A673 (cell line): ENCODE results near the gene SPACA5. TPM values are rescaled to one million over a fixed set of nuclear protein-coding genes. Genes with fewer than 3 reads are reported as not detected.

Experiments used
- BruUV-seq: library from RNA; stranded (reverse); fragments of 400-500 nt; replicated peaks from 2 replicates; lab custom pipeline; 2021; lab: Mats Ljungman, UMichigan
- CTCF ChIA-PET: fragments of 300-600 bp; sonication (Branson Sonifier 250); formaldehyde crosslinking; loops from one replicate; lab custom pipeline; 2022; ENCODE audit warnings: antibody characterized with exemption; lab: Charles Lee
- POLR2A ChIA-PET: fragments of 300-600 bp; sonication (Branson Sonifier 250); formaldehyde crosslinking; loops from one replicate; lab custom pipeline; 2022; ENCODE audit warnings: antibody characterized with exemption; ENCODE audit not compliant: low non-redundant PET; lab: Charles Lee
- DNase-seq: peaks from one replicate; pipeline ENCODE4 v3.0.0-alpha.2; 2015; ENCODE audit warnings: low spot score
- H3K27ac ChIP-seq: fragments of 200-600 bp; sonication (generic); 2 replicates; pipeline ENCODE4 v1.5.1; 2016; ENCODE audit warnings: mixed run types, low read depth, mild to moderate bottlenecking, mixed read lengths, antibody characterized with exemption, low read length; ENCODE audit not compliant: poor library complexity, severe bottlenecking
- H3K27me3 ChIP-seq: fragments of 200-600 bp; sonication (generic); replicated peaks from 2 replicates; pipeline ENCODE4 v1.6.1; 2017; ENCODE audit warnings: mixed run types, low read depth, mild to moderate bottlenecking, mixed read lengths, antibody characterized with exemption, low read length; ENCODE audit not compliant: insufficient read depth, poor library complexity
- H3K36me3 ChIP-seq: fragments of 200-600 bp; sonication (generic); 2 replicates; pipeline ENCODE4 v1.6.1; 2016; ENCODE audit warnings: mixed run types, mild to moderate bottlenecking, mixed read lengths, antibody characterized with exemption, low read length; ENCODE audit not compliant: insufficient read depth, poor library complexity, severe bottlenecking
- H3K4me1 ChIP-seq: fragments of 200-600 bp; sonication (generic); 2 replicates; pipeline ENCODE4 v1.6.1; 2017; ENCODE audit warnings: mixed run types, mild to moderate bottlenecking, mixed read lengths, antibody characterized with exemption, low read length; ENCODE audit not compliant: insufficient read depth, poor library complexity, severe bottlenecking
- H3K4me3 ChIP-seq: fragments of 200-600 bp; sonication (generic); 2 replicates; pipeline ENCODE4 v1.5.1; 2016; ENCODE audit warnings: low read depth, mixed run types, mild to moderate bottlenecking, mixed read lengths, low read length; ENCODE audit not compliant: poor library complexity, severe bottlenecking
- H3K9me3 ChIP-seq: fragments of 200-600 bp; sonication (generic); 2 replicates; pipeline ENCODE4 v1.6.1; 2016; ENCODE audit warnings: mixed run types, low read depth, mild to moderate bottlenecking, mixed read lengths, antibody characterized with exemption, low read length; ENCODE audit not compliant: poor library complexity, severe bottlenecking
- CTCF ChIP-seq: fragments of 300-800, 200-600 bp; sonication (generic); conservative IDR thresholded peaks from 2 replicates; pipeline ENCODE4 v1.5.1; 2017; ENCODE audit warnings: low read depth, mild to moderate bottlenecking, antibody characterized with exemption, low read length, moderate library complexity, mixed read lengths
- EZH2 ChIP-seq: fragments of 200-600 bp; sonication (generic); IDR thresholded peaks from 2 replicates; pipeline ENCODE4 v1.6.1; 2017; ENCODE audit warnings: borderline replicate concordance, low read depth, mild to moderate bottlenecking, mixed read lengths, antibody characterized with exemption, low read length; ENCODE audit not compliant: poor library complexity, severe bottlenecking
- intact Hi-C: fragments of 100-400 bp; cut with micrococcal nuclease; formaldehyde crosslinking; loops from one replicate; pipeline ENCODE4 v1.10.0; 2022; ENCODE audit not compliant: unreplicated experiment
- total RNA-seq: library from RNA; stranded (reverse); gene quantifications from 2 replicates; pipeline ENCODE4 v1.2.3, GENCODE V29; 2021

Gene SPACA5
- total RNA-seq, 1 experiment from 2014 or later = not detected

GRCh38 chrX:48002319-48002718 lies 4.5 kb upstream of the SPACA5 start:
- DNase-seq = no peak
- no peaks in the 10 kb centered on the region for H3K27me3 ChIP-seq
- intact Hi-C loops = no loop called here
- BruUV-seq = no TSS peak
- no peaks in the 10 kb centered on the region for H3K4me1 ChIP-seq
- H3K4me3 ChIP-seq = no peak overlapping the region
- ChIA-PET POLR2A (no interaction called here), CTCF (interaction anchor here (0.6 kb wide), 1 partner anchor 28 kb away, joined by 3 read pairs; no protein-coding TSS in a partner anchor)
- H3K27ac ChIP-seq = no peak overlapping the region
- TF ChIP-seq EZH2 (no peak), CTCF (no peak)
- no peaks in the 10 kb centered on the region for H3K9me3 ChIP-seq
- peaks cover 5% of the 10 kb centered on the region for H3K36me3 ChIP-seq

- Histone ChIP-seq H3K9me3 (no peaks in the 10 kb centered on the region), H3K36me3 (peaks cover 5% of the 10 kb centered on the region), H3K4me3 (peak overlapping the region; percentile 59), H3K27me3 (no peaks in the 10 kb centered on the region), H3K27ac (no peak overlapping the region), H3K4me1 (no peaks in the 10 kb centered on the region)
- CTCF ChIA-PET = no interaction called here
- POLR2A ChIA-PET = no interaction called here
- no peak for DNase-seq
- no TSS peak for BruUV-seq
- intact Hi-C loops = no loop called here
- TF ChIP-seq EZH2 (no peak), CTCF (no peak)
Measured at GRCh38 chrX:48002929-48003328, 3.9 kb upstream of the SPACA5 start.

GRCh38 chrX:48003367-48003757 lies 3.4 kb upstream of the SPACA5 start:
- no peaks in the 10 kb centered on the region for H3K4me1 ChIP-seq
- H3K27me3 ChIP-seq = no peaks in the 10 kb centered on the region
- intact Hi-C loops = no loop called here
- TSS peak; percentile 66 for BruUV-seq
- TF ChIP-seq EZH2 = no peak
- no peak for TF ChIP-seq CTCF
- peak overlapping the region; percentile 80 for H3K27ac ChIP-seq
- no peak for DNase-seq
- peaks cover 5% of the 10 kb centered on the region for H3K36me3 ChIP-seq
- H3K4me3 ChIP-seq = peak overlapping the region; percentile 59
- ChIA-PET CTCF (no interaction called here), POLR2A (no interaction called here)
- H3K9me3 ChIP-seq = no peaks in the 10 kb centered on the region
